IPS-NIHi7 (cell line): ENCODE measurements around the gene FGG.
A peak's percentile ranks its signal among the peaks of the same experiment; 100 is the strongest.

Experiments used
- DNase-seq: peaks from one replicate; pipeline ENCODE4 v3.0.0; 2012; ENCODE audit warnings: mixed read lengths; ENCODE audit errors: extremely low spot score

FGG gene

DNA sequence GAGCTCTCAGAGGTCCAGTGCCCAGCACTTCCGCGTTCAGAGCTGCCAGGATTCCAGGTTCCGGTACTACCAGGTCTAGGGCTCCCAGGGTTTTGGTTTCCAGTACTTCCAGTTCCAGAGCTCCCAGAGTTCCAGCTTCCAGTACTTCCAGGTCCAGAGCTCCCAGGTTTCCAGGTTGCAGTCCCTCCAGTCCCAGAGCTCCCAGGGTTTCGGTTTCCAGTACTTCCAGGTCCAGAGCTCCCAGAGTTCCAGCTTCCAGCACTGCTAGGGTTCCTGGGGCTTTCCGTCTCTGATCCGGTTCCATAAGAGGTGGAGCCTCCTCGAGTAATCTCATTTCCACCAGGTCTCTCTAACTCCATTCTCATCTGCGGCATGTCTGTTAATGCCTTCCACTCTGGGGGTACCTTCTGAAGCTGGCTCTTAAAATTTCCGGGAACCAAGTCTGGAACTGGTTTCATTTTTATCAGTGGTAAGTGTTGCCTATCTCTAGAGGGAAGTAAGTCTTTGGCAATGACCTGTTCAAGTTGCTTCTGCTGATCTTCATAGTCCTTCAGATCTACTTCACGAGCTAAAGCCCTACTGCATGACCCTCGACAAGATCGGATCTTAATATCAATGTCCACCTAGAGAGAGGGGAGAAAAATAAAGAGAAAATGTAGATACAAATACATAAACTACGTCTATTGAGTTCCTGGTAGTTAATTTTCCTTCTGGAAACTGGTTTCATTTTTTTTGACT is 26.0 kb downstream of the FGG start:
- no peak for DNase-seq

DNA sequence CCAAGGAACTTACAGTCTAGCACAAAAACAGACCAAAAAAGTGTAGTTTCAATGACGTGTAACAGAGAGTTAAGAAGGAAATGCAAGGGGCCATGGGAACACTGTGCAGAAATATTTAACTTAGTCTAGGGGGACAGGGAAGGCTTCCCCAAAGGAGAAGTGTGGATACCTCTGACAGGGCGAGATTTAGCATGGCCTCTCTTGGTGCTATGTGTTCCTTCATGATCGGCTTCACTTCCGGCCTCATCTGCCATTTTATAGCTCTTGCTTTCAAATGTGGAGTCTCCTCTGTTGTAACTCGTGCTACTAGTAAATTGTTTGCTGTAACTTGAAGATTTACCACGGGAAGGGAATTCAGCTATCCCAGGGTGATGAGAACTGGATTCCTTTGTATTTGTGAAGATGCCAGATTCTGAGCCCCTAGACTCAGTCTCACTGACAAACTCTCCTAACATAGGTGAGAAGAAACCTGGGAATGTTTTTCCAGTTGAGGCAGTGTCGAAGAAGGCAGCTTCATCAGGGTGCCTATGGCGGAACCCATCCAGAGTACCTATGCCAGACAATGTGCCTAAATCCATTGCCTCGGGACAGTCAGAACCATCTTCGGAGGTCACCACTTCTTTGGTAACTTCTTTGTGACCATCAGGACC is 27.0 kb downstream of the FGG start:
- no peak for DNase-seq

DNA sequence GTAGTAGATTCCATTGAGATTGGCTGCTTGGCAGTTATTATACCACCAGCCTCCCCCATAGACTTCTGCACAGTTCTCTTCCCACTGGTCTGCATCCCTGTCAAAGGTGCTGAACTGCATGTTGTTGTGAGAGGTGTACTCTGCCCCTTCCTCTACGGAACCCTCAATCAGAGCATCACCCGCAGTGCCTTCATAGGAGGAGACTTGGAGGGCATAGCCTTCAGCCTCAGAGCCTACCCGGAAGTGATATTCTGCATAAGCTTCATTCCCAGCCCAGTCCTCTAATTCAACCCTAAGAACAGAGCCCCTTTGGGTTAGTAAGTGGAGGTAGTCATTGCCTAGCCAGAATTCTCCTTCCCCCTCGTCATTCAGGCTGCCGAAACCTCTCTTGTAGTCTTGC is 28.2 kb downstream of the FGG start:
- no peak for DNase-seq

DNA sequence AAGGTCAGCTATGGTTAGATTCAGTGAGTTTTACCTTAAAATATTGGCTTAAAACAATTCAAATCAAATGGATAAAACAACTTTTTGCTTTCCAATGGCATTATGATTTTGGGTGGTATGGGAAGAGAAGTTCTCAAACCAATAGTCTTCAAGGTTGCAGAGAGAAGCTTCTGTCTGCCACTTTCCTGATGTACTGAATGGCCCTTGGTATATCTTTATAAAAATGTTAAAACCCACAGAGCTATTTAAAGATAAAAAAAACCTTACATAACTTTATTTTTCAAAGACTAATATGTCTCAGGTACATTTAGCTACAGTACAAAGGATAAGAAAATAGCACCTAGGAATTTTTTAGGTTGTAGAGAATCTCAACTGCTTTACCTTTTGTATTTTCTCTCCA is 28.8 kb downstream of the FGG start:
- DNase-seq, result no peak

DNA sequence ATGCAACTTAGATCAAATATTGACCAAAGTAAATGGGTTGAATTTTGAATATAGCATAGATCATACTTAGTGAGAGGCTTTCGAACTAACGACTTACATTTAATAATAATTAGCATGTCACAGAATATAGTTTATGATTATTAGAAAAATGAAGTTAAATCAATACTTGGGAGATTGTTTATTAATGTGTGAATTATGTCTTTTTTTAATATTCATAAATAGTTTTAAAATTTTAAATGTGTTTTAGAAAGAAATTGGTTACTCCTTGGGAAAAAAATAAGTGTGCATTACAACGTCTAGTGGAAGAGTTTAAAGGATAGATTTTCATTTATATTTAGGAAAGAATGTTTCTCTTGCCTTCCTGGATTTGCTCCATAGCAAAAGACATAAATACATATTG is 29.2 kb downstream of the FGG start:
- DNase-seq, result no peak

DNA sequence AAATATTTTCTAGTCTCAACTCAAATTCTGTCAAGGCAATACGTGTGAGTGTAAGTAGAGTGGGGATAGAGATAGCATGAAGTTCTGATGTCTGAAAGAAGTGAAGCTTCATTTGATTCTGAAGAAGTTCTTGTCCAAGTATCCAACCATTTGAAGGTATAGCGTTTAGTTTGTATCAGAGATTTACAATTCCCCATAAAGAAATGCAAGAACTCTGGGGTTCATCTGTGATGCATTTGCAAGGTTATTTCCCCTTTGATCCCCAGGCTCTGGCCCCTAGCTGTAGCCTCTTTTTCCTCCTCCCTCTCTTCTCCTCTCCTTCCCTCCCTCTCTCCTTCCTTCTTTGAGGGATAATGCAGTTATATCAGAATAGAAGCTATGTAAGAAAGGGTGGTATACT is 29.7 kb downstream of the FGG start:
- no peak for DNase-seq

DNA sequence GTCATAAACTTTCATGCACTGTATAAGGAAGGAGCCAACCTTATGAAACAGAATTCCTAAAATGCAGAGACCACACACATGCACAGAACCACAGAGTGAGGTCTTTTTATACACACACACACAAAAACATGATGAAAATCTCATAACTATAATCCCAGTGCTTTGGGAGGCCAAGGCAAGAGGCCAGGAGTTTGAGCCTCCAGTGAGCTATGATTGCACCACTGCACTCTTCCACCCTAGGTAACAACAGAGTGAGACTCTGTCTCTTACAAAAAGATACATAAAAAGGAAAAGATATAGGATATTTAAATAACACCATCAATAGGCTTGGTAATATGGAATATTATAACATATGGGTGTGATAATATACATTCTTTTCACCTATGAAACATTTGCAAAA is 32.5 kb downstream of the FGG start:
- no peak for DNase-seq

DNA sequence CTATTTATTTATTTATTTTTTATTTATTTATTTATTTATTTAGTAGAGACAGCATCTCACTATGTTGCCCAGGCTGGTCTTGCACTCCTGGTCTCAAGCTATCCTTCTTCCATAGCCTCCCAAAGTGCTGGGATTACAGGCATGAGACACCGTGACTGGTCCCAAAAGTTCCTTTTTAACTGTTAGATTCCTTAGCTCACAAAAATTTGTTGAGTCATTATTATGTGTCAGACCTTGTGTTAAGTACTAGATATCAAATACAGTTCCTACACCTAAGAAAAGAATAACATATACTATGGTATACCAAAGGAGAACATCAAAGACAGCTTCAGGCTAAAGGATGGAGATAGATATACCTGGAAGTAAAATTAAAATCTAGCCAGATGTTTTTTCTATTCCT is 33.5 kb downstream of the FGG start:
- DNase-seq, result no peak

DNA sequence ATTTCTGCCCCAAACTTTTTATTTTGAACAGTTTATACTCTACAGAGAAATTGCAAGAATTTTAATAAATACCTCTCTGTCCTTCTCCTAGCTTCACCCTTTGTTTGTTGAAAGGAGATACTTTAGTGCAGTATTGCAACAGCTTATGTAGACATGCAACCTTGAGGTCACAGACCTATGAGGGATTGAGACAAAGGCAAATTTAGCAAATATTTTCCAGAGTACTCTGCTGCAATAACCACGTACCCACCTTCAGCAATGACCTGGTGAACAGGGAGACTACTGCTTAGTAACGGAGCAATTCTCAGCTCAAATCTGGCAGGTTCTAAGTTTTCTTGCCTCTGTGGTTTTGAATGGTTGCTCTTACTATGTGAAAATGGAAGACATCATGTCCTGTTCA is 35.1 kb downstream of the FGG start:
- no peak for DNase-seq

DNA sequence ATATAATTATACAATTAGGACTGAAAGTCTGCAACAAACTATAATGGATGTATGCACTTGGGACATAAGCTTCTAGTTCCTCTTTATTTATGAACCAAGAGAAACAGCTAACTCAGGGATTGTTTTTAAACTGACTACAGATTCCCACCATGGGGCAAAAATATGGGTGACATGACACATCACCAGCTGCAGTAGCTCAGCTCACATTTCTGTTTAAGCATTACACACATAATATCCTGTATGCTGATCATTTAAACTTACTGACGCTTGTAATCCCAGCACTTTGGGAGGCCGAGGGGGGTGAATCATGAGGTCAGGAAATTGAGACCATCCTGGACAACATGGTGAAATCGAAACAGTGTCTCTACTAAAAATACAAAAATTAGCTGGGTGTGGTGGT is 38.1 kb downstream of the FGG start:
- DNase-seq, result no peak

DNA sequence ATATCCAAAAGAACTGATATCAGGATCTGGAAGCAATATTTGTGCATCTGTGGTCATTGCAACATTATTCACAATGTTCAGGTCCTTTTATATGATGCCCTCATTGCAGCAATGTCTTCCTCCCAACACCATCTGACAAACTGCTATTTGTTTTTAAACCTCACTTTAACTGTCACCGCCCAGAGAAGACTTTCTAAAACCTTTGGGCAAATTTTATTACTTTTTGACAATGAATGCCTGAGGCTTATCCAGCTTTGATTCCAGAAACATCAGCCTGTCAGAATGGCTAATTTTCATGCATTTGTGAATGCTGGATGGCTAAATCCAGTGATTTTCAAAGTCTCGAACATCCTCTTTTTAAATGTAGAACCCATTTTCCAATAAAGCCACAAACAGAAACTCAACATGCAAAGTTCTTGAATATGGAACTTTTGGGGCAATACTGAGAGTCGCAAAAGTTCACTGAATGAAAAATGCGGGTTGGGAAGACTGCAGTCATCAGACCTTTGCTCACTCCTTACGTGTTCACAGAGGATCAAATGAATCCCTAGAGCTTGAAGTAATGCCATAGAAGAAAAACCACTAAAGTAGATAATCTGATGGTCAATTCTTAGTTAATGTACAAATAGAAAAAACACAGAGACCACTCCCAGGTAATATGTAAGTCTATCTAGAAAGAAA is 39.1 kb downstream of the FGG start:
- no peak for DNase-seq

DNA sequence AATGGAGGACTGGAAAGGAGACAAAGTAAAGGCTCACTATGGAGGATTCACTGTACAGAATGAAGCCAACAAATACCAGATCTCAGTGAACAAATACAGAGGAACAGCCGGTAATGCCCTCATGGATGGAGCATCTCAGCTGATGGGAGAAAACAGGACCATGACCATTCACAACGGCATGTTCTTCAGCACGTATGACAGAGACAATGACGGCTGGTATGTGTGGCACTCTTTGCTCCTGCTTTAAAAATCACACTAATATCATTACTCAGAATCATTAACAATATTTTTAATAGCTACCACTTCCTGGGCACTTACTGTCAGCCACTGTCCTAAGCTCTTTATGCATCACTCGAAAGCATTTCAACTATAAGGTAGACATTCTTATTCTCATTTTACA is 42.9 kb downstream of the FGG start:
- no peak for DNase-seq

DNA sequence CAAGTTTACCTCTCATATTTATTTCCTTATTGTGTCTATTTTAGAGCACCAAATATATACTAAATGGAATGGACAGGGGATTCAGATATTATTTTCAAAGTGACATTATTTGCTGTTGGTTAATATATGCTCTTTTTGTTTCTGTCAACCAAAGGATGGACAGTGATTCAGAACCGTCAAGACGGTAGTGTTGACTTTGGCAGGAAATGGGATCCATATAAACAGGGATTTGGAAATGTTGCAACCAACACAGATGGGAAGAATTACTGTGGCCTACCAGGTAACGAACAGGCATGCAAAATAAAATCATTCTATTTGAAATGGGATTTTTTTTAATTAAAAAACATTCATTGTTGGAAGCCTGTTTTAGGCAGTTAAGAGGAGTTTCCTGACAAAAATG is 43.4 kb downstream of the FGG start:
- no peak for DNase-seq

DNA sequence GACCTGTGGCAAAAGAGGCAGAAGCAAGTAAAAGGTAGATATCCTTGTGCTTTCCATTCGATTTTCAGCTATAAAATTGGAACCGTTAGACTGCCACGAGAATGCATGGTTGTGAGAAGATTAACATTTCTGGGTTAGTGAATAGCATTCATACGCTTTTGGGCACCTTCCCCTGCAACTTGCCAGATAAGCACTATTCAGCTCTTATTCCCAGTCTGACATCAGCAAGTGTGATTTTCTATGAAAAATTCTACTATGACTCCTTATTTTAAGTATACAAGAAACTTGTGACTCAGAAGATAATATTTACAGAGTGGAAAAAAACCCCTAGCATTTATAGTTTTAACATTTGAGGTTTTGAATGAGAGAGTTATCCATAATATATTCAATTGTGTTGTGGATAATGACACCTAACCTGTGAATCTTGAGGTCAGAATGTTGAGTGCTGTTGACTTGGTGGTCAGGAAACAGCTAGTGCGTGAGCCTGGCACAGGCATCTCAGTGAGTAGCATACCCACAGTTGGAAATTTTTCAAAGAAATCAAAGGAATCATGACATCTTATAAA is 45.7 kb downstream of the FGG start:
- no peak for DNase-seq

DNA sequence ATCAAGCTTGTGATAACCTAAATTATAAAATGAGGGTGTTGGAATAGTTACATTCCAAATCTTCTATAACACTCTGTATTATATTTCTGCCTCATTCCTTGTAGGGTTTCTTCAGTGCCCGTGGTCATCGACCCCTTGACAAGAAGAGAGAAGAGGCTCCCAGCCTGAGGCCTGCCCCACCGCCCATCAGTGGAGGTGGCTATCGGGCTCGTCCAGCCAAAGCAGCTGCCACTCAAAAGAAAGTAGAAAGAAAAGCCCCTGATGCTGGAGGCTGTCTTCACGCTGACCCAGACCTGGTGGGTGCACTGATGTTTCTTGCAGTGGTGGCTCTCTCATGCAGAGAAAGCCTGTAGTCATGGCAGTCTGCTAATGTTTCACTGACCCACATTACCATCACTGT is 46.8 kb downstream of the FGG start:
- no peak for DNase-seq

DNA sequence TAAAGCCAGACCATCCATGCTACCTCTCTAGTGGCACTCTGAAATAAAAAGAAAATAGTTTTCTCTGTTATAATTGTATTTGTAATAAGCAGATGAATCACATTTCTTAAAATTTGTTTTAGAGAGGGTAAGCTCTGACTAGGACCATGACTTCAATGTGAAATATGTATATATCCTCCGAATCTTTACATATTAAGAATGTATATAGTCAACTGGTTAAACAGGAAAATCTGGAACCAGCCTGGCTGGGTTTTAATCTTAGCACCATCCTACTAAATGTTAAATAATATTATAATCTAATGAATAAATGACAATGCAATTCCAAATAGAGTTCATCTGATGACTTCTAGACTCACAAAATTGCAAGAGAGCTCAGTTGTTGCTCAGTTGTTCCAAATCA is 48.1 kb downstream of the FGG start:
- DNase-seq, result no peak

DNA sequence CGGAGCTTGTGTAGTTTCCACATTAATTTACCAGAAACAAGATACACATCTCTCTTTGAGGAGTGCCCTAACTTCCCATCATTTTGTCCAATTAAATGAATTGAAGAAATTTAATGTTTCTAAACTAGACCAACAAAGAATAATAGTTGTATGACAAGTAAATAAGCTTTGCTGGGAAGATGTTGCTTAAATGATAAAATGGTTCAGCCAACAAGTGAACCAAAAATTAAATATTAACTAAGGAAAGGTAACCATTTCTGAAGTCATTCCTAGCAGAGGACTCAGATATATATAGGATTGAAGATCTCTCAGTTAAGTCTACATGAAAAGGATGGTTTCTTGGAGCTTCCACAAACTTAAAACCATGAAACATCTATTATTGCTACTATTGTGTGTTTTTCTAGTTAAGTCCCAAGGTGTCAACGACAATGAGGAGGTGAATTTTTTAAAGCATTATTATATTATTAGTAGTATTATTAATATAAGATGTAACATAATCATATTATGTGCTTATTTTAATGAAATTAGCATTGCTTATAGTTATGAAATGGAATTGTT is 49.7 kb downstream of the FGG start, which contains the start of gene FGB:
TSS of gene FGB (plus strand) at position 315 of the 558 bp plus-strand sequence. CDS start at position 323, 8 bp downstream.
- no peak for DNase-seq

DNA sequence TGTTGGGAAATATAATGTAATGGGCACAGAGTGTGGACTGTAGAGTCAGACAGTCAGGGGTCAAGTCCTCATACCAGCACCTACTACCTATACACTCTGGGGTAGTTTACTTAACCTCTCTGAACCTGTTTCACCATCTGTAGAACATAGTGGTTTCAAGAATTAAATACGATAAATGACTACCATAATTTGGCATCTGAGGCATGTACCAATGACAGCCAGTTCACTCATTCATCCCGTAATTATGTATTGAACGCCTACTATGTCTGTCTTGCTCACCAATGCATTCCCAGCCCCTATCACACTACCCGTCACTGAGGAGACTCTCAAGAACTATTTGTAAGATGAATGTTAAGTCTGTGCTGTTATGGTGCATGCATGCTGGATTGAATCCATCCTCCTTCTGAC is 51.6 kb downstream of the FGG start:
- no peak for DNase-seq

DNA sequence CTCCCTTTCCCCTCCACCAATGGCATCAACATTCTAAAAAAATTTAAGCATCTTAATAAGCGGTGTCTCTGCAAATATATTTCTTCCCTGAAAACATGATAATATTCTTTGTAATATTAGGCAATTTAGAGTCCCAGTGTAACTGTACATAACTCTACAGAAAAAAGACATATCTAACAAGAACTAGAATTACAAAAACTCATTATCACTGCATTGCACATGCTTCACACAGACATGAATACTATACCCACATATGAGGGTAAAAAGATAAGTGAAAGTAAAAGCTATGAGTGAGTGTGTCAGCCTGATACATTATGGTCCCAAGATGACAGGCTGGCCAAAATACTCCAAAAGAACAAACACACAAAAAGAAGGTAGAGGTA is 52.0 kb downstream of the FGG start:
- no peak for DNase-seq

DNA sequence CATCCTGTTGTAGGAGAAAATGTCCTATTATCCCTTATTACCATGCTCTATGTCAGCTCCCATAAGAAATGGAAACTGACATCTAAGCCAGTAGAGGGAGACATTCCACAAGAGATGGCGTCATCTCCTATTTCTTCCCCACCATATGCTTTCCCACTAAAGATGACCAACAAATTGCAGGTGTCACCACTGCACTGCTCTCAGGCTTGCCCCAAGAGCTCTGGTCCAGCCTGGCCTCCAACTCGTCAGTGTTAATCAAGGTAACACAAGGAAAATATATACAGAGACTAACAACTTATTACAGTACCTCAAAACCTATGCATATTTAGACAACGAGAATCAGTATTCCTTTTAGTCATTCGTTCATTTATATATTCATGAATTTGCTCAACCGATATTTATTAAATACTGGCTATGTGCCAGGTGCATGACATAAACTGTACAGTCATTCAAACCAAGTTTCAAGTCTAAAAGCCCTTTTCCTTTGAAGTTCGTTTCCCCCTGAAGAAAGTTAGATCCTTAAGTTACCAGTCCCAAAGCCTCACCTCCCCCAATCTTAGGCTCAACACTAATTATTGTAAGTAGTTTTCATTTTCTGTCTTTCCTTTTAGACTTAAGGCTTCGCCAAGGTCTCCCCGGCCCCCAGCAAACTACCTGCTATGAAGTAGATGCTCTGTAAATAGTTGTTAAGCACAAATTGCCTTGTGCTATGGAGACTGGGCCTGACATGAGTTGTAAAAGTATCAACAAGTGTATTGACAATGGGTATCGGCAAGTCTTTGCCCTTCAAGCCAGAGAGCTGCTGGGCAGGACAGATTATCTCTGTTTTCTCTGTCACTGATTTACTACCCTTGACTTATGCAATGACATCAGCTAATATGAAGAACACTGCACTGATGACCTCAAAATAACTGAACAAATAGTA is 52.7 kb downstream of the FGG start:
- DNase-seq, result peak; percentile 61

DNA sequence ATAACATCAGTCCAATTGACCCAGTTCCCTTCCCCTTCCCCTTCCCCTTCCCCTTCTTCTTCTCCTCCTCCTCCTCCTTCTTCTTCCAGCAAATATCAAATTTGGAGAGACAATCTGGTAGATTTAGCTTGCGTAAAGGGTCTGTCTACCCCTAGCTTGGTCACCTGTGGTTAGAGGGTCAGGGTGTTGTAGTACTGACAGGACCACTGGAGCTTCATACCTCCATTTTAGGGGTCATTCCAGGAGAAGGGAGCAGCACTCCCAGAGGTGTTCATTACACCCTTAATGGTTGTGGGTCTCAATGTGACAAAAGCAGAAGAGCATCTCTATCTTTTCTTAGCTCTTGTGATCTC is 53.3 kb downstream of the FGG start:
- DNase-seq, result no peak
